GM23338 (cell line): ENCODE measurements around the gene RORC. TPM values are rescaled to one million over a fixed set of nuclear protein-coding genes. Genes with fewer than 3 reads are reported as not detected.

Source experiments
- ATAC-seq: fragments of 200-7000 bp; cut with Tn5 transposase; 3 replicates; pipeline ENCODE4 v1.9.1; 2020
- DNase-seq: peaks from one replicate; pipeline ENCODE4 v3.0.0-alpha.2; 2015; ENCODE audit warnings: low spot score
- H2AFZ ChIP-seq: fragments of 200-600 bp; sonication (generic); 2 replicates; pipeline ENCODE4 v1.8.0; 2016; ENCODE audit warnings: antibody characterized with exemption, mild to moderate bottlenecking, moderate library complexity
- H3F3A ChIP-seq: fragments of 200-600 bp; sonication (generic); replicated peaks from 2 replicates; pipeline ENCODE4 v1.8.0; 2017; ENCODE audit warnings: antibody characterized with exemption, mixed run types, low read depth
- H3K27ac ChIP-seq: fragments of 200-600 bp; sonication (generic); 2 replicates; pipeline ENCODE4 v1.6.1; 2016; ENCODE audit warnings: low read depth
- H3K27me3 ChIP-seq: fragments of 200-600 bp; sonication (generic); 2 replicates; pipeline ENCODE4 v1.8.0; 2016; ENCODE audit warnings: mild to moderate bottlenecking, mixed run types, moderate library complexity; ENCODE audit not compliant: insufficient read depth
- H3K36me3 ChIP-seq: fragments of 200-600 bp; sonication (generic); 2 replicates; pipeline ENCODE4 v1.8.0; 2016; ENCODE audit warnings: mild to moderate bottlenecking; ENCODE audit not compliant: insufficient read depth
- H3K4me1 ChIP-seq: fragments of 200-600 bp; sonication (generic); 2 replicates; pipeline ENCODE4 v1.8.0; 2016; ENCODE audit warnings: mild to moderate bottlenecking, moderate library complexity; ENCODE audit not compliant: insufficient read depth
- H3K4me2 ChIP-seq: fragments of 200-600 bp; sonication (generic); 2 replicates; pipeline ENCODE4 v1.7.1; 2017; ENCODE audit warnings: mixed run types
- H3K4me3 ChIP-seq: fragments of 200-600 bp; sonication (generic); 2 replicates; pipeline ENCODE4 v1.6.1; 2016; ENCODE audit warnings: mixed run types
- H3K79me2 ChIP-seq: fragments of 200-600 bp; sonication (generic); replicated peaks from 2 replicates; pipeline ENCODE4 v1.8.0; 2017; ENCODE audit warnings: mild to moderate bottlenecking; ENCODE audit not compliant: insufficient read depth
- H3K9me2 ChIP-seq: fragments of 200-600 bp; sonication (generic); 2 replicates; pipeline ENCODE4 v1.8.0; 2017; ENCODE audit not compliant: insufficient read depth
- H4K20me1 ChIP-seq: fragments of 200-600 bp; sonication (generic); replicated peaks from 2 replicates; pipeline ENCODE4 v1.8.0; 2017; ENCODE audit warnings: mild to moderate bottlenecking; ENCODE audit not compliant: insufficient read depth
- H3K27ac Mint-ChIP-seq: 2 replicates; pipeline ENCODE4 v1.8.0; 2020; ENCODE audit warnings: inconsistent platforms, mild to moderate bottlenecking, moderate library complexity, mixed read lengths
- H3K27me3 Mint-ChIP-seq: 3 replicates; pipeline ENCODE4 v1.8.0; 2022; ENCODE audit warnings: low read depth, mild to moderate bottlenecking, moderate library complexity, mixed read lengths, inconsistent platforms; ENCODE audit not compliant: insufficient read depth, poor library complexity
- H3K36me3 Mint-ChIP-seq: 3 replicates; pipeline ENCODE4 v1.8.0; 2021; ENCODE audit warnings: low read depth, mild to moderate bottlenecking, inconsistent platforms, moderate library complexity, mixed read lengths
- H3K4me1 Mint-ChIP-seq: 3 replicates; pipeline ENCODE4 v1.8.0; 2020; ENCODE audit warnings: mild to moderate bottlenecking, inconsistent platforms, mixed read lengths
- H3K4me3 Mint-ChIP-seq: 3 replicates; pipeline ENCODE4 v1.8.0; 2021; ENCODE audit warnings: moderate library complexity, mild to moderate bottlenecking, inconsistent platforms, mixed read lengths
- H3K9me3 Mint-ChIP-seq: 3 replicates; pipeline ENCODE4 v1.8.0; 2020; ENCODE audit warnings: moderate library complexity, mild to moderate bottlenecking, inconsistent platforms, mixed read lengths
- CREB1 ChIP-seq: fragments of 250-450 bp; sonication (Bioruptor Pico); IDR thresholded peaks from 2 replicates; pipeline ENCODE4 v1.5.0; 2020; ENCODE audit warnings: low read depth, mild to moderate bottlenecking, moderate library complexity
- CTCF ChIP-seq, 2 experiments: fragments of 200-600 bp in 1 of 2; sonication (generic) in 1 of 2; conservative IDR thresholded peaks; 2 replicates each; pipeline versions ENCODE4 v1.5.1 to v1.6.1; 2016 to 2017; ENCODE audit warnings: antibody characterized with exemption in 2 of 2, low read depth in 2 of 2, mild to moderate bottlenecking in 2 of 2, moderate library complexity in 1 of 2
- EZH2 ChIP-seq: fragments of 200-600 bp; sonication (generic); IDR thresholded peaks from one replicate; pipeline ENCODE4 v1.8.0; 2017; ENCODE audit warnings: antibody characterized with exemption, mild to moderate bottlenecking, low read depth; ENCODE audit not compliant: unreplicated experiment
- NANOG ChIP-seq: IDR thresholded peaks from 2 replicates; pipeline ENCODE4 v1.6.1; 2016; ENCODE audit warnings: antibody characterized with exemption, borderline replicate concordance
- ZNF114 ChIP-seq: fragments of 250-450 bp; sonication (Bioruptor Pico); IDR thresholded peaks from 2 replicates; pipeline ENCODE4 v1.5.0; 2020; ENCODE audit warnings: mild to moderate bottlenecking, moderate library complexity
- ZNF331 ChIP-seq: fragments of 250-450 bp; sonication (Bioruptor Pico); IDR thresholded peaks from 2 replicates; pipeline ENCODE4 v1.5.0; 2020; ENCODE audit warnings: low read depth, mild to moderate bottlenecking, moderate library complexity
- ZNF462 ChIP-seq: fragments of 250-450 bp; sonication (Bioruptor Pico); IDR thresholded peaks from 2 replicates; pipeline ENCODE4 v1.5.0; 2020; ENCODE audit warnings: mild to moderate bottlenecking, moderate library complexity
- polyA plus RNA-seq: library from polyadenylated mRNA; unstranded; fragments of >200 nt; fragmentation: Nextera tagmentation; extraction: Ambion mirVana; gene quantifications from 2 replicates; pipeline ENCODE4 v1.2.1, GENCODE V29; 2016
- total RNA-seq: library from RNA; depleted of rRNA; stranded (reverse); fragments of >200 nt; shearing (Covaris generic); gene quantifications from 2 replicates; pipeline ENCODE4 v1.2.3, GENCODE V29; 2014
- TF ChIP-seq, protein P1 (sequence below): IDR thresholded peaks from 2 replicates; pipeline ENCODE4 v1.6.1; 2016; ENCODE audit warnings: antibody characterized with exemption

The RORC gene
- total and polyA plus RNA-seq, 2 experiments from 2014 or later, result 0.29 to 0.97 TPM

DNA sequence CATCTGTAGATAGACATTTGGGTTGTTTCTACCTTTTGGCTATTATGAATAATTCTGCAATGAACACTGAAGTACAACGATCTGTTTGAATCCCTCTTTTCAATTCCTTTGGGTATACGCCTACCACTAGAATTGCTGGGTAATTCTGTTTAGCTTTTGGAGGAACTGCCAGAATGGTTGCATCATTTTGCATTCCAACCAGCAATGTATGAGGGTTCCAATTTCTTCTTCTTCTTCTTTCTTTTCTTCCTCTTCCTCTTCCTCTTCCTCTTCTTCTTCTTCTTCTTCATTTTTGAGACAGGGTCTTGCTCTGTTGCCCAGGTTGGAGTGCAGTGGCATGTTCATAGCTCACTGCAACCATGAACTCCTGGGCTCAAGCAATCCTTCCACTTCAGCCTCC, 35.7 kb upstream of the RORC start:
- H3K4me2 ChIP-seq, result no peak overlapping the region

More for the DNA sequence above, 35.7 kb upstream of the RORC start:
- H3K27ac Mint-ChIP-seq, result no peak overlapping the region
- no peaks in the 10 kb centered on the region for H3K4me1 ChIP-seq
- no peak overlapping the region for H3K27ac ChIP-seq
- H4K20me1 ChIP-seq, result peaks cover 3% of the 10 kb centered on the region; the same call in 1 of the 2 replicates
- no peaks in the 10 kb centered on the region for H3K79me2 ChIP-seq
- no peaks in the 10 kb centered on the region for H3K36me3 ChIP-seq
- no peak overlapping the region for H2AFZ ChIP-seq
- H3K36me3 Mint-ChIP-seq, result no peaks in the 10 kb centered on the region
- H3K4me3 Mint-ChIP-seq, result no peak overlapping the region
- H3K4me1 Mint-ChIP-seq, result peaks cover 3% of the 10 kb centered on the region
- ATAC-seq (no peak), DNase-seq (no peak)
- no peaks in the 10 kb centered on the region for H3K9me3 Mint-ChIP-seq
- peaks cover 35% of the 10 kb centered on the region for H3K27me3 ChIP-seq
- peaks cover 13% of the 10 kb centered on the region for H3K27me3 Mint-ChIP-seq
- no peak overlapping the region for H3K4me3 ChIP-seq
- no peaks in the 10 kb centered on the region for H3K9me2 ChIP-seq
- no peaks in the 10 kb centered on the region for H3F3A ChIP-seq
- TF ChIP-seq CREB1 (CRISPR knock-in tag) (no peak), EZH2 (no peak), NANOG (no peak), ZNF331 (CRISPR knock-in tag) (no peak), ZNF114 (CRISPR knock-in tag) (no peak), ZNF462 (CRISPR knock-in tag) (no peak), CTCF (conservative IDR thresholded peaks at IDR 0.05; ENCODE audit: low read depth in 2 of 2) (no peak)
- TF ChIP-seq, protein P1, sequence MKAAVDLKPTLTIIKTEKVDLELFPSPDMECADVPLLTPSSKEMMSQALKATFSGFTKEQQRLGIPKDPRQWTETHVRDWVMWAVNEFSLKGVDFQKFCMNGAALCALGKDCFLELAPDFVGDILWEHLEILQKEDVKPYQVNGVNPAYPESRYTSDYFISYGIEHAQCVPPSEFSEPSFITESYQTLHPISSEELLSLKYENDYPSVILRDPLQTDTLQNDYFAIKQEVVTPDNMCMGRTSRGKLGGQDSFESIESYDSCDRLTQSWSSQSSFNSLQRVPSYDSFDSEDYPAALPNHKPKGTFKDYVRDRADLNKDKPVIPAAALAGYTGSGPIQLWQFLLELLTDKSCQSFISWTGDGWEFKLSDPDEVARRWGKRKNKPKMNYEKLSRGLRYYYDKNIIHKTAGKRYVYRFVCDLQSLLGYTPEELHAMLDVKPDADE, result no peak
